ENCODE data around the gene C5orf15. TPM values are rescaled to one million over a fixed set of nuclear protein-coding genes. Genes with fewer than 3 reads are reported as not detected.

C5orf15 gene
- total and polyA plus RNA-seq, 9 of the 15 experiments (the other 6 are each of a cell fraction or from before 2014, with no cell fraction given) = 23.3 to 50.7 (median 35.5) TPM

GRCh38 chr5:133962801-133963476, 5.5 kb downstream of the C5orf15 start (continued):
- TF ChIP-seq NR2C2 (CRISPR knock-in tag; IDR thresholded peaks at IDR 0.05) (no peak), NR2C2 (tag; IDR thresholded peaks at IDR 0.05) (peak; percentile 37; the same call in 1 of the 2 replicates), NKRF (IDR thresholded peaks at IDR 0.05; ENCODE audit: borderline replicate concordance) (no peak; the same call in 1 of the 2 replicates), NFIC (IDR thresholded peaks at IDR 0.05) (0 out of 2 replicates have a peak, but pooled peaks have one; percentile 6), RBM14 (IDR thresholded peaks at IDR 0.05; ENCODE audit: borderline replicate concordance, insufficient read depth, low read depth, low read length) (no peak), NBN (IDR thresholded peaks at IDR 0.05; ENCODE audit: low read depth) (peak; percentile 34), ZNF318 (IDR thresholded peaks at IDR 0.05; ENCODE audit: borderline replicate concordance in 1 of 2, low read depth in 1 of 2) (peak in 1 of 2 experiments; percentile 46; a peak in 1 of 4 replicates), GABPB1 (CRISPR knock-in tag; IDR thresholded peaks at IDR 0.05) (no peak), PBX2 (CRISPR knock-in tag; IDR thresholded peaks at IDR 0.05; ENCODE audit: low read depth) (no peak), PBX2 (tag; conservative IDR thresholded peaks at IDR 0.05; ENCODE audit: low read depth) (peak; percentile 84), ZKSCAN8 (CRISPR knock-in tag; IDR thresholded peaks at IDR 0.05) (no peak), ZNF175 (CRISPR knock-in tag; IDR thresholded peaks at IDR 0.05; ENCODE audit: low read depth) (0 out of 2 replicates have a peak, but pooled peaks have one; percentile 17), ZNF431 (CRISPR knock-in tag; IDR thresholded peaks at IDR 0.05) (no peak), ASH1L (IDR thresholded peaks at IDR 0.05; ENCODE audit: borderline replicate concordance, low read depth, partially characterized antibody) (no peak)

Measured in K562 (cell line).